HepG2 (cell line): Measurements from ENCODE around the gene FECH.

Experiments
- CTCF ChIP-seq: sonication (generic); formaldehyde crosslinking; IDR thresholded peaks from 2 replicates; pipeline ENCODE4 v1.5.0; 2020; ENCODE audit warnings: mild to moderate bottlenecking, missing genetic modification reagents, moderate library complexity
- NFYB ChIP-seq: sonication (generic); formaldehyde crosslinking; IDR thresholded peaks from 2 replicates; pipeline ENCODE4 v1.4.0; 2020; ENCODE audit warnings: missing genetic modification reagents

GRCh38 chr18:57523171-57523956 lies 63.1 kb downstream of the FECH start:
- no peak for TF ChIP-seq NFYB
- TF ChIP-seq CTCF = no peak
